Raji (cell line): ENCODE data around the gene LILRB2.
"Not testable (repeated sequence)": the region's sequence is repeated elsewhere in the genome, so short reads cannot be mapped to it uniquely, and the experiment has no call there.

ENCODE experiments used
- POLR2A ChIP-seq: IDR thresholded peaks from 2 replicates; pipeline ENCODE4 v1.6.1; 2011; ENCODE audit warnings: low read depth, low read length, control low read depth; ENCODE audit not compliant: insufficient read depth

The LILRB2 gene

DNA sequence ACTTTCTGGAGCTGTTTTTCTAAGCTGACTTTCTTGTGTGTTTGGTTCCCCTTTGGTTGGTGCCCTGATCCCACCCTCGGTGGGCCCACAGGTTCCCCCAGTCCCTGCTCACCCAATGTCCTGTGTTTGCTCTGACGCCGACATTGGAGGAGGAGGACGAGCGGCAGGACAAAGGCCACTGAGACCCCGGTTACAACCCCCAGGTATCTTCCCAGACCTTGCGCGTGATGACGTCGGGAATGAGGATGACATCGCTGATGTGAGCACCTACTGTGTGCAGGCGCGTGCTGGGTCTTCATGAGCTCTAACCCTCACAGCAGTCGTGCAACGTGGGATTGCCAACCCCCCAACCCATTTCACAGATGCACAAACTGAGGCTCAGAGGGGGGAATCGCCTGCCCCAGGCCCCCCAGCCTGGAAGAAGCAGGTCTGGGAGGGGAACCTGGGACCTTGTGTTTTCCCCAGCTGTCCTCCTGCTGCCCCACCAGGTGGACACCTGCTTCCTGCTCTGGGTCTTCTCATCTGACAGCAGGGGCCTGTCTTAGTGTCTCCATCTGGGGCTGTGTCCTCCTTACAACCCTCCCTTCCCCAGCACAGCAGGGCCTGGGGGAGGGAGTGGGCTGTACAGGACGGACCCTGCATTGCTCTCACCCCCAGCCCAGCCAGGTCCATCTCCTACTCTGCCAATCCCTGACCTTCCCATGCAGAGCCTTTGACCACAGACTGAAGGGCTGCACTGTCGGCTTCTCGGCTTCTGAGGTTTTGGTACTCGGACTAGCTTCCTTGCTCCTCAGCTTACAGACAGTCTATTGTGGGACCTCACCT, 33.6 kb downstream of the LILRB2 start:
- no peak for TF ChIP-seq POLR2A

DNA sequence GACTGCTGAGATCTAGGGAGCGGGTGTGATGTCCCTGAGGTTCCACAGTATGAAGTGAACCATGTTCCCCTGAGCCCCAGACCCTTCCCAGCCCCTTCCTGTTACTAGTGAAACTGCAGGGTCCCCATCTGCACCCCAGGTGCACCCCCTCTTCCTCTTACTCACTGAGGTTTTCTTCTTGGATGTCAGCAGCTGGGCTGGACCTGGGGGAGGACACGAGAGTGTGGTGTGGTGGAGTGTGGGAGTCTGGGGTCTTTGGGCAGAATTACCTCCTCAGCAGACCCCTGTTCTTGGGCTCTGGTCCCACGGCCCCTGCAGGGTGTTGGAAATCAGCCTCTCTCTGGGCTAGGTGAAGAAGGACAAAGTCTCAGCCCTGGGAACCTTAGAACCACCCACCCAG, 35.0 kb downstream of the LILRB2 start:
- no peak for TF ChIP-seq POLR2A

DNA sequence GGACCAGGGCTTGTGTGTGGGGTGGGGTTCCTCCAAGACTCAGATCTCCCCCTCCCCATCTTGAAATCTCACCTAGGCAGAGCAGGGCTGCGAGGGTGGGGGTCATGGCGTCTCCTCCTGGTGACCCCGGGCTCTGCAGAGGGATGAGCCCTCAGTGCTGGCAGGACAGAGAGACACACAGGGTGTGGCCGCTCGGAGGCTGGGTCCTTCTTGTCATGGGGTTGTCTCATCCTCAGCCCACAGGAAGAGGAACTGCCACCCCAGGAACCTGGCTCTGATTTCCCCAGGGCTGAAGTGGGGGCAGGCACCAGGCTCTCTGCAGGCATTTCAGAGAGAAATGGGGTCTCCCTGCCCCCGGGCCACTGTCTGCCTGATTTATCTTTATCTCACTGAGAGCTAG, 38.3 kb downstream of the LILRB2 start, which contains the start of gene LILRA6:
TSS of gene LILRA6 (minus strand) at position 145 of the 400 bp plus-strand sequence.
- not testable (repeated sequence) for TF ChIP-seq POLR2A

DNA sequence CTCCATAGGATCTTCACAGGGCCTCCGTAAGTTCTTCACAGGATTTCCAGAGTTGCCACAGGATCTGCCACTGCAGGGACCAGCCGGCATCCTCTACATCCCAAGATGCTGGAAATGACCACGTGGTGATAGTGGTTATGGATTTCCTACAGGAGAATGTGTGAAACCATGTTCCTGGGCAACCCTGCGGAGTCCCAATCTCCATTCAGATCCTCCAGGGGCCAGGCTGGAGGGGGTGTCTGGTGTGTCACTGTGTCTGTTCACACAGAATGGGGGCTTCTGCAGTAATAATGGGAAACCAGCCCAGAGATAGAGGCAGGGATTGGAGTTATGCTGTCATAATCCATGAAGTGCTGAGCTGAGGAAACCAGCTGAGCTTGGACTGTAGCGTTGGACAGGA, 47.0 kb downstream of the LILRB2 start:
- TF ChIP-seq POLR2A, result no peak

DNA sequence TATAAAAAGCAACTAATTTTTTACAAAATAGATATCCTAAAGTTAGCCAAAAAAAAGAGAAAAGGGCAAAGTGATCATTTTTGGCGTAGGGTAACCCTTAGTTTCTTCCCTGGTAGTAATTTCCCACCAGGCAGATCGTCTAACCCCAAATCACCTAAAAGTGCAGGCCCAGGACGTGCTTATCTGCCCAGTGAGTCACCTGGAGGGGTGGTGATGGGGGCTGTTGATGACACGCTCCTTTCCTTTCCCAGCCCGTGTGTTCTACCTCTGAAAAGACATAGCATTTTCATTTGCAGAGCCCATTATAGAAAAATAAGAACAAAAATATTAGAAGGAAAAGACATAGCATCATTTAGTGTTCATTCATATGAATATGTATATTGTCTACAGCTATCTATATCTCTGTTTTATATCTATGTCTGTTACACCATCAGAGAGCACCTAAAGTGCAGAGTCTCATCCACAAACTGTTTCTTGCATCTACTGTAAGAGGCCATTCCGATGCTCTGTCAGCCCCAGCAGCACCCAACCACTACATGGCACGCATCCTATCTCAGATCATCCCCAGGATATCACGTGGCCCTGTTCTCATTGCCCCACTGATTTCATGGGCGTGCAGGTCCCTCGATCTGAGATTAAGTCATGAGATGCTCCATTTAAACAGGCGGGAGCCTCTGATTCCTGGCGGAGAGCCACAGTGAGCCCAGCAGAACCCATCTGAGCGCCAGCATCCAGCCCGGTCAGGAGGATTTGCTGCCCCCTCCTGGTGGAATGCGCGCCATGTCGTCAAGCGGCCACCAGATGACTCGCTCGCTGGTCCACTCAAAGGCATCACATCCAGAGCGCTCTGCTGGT, 49.6 kb downstream of the LILRB2 start:
- TF ChIP-seq POLR2A, result no peak

DNA sequence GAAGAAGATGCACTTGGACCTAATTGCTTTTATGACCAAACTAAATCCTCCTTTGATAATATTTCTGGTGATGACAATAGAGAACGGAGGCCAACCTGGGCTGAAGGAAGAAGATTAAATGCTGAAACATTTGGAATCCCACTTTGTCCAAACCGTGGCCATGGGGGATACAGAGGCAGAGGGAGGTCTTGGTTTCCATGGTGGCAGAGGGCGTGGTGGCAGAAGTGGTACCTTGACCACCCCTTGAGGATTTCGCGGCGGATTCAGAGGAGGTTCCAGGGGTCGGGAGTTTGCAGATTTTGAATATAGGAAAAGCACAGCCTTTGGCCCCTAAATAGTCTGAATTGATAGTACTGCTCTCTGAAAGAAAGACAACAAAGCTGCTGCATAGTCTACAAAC, 50.9 kb downstream of the LILRB2 start:
- TF ChIP-seq POLR2A, result no peak

DNA sequence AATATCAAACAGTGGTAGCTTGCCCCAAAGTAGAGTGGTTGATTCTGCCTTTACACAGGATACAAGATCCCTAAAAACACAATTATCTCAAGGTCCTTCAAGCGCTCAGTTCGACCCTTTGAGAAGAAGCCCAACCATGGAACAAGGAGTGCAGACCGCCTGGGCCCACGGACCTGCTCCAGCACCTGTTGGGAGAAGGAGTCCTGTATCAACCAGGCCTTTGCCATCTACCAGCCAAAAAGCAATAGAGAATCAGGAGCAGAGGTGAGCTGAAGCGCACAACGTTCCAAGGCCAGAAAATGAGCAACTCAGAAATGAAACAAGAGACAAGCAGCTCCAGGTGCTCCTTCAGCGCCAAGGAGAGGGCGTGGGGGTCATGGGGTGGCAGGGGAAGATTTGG, 51.8 kb downstream of the LILRB2 start:
- TF ChIP-seq POLR2A, result no peak
